Endothelial cell of umbilical vein (primary cell): Measurements from ENCODE around the gene SPTLC3. TPM values are rescaled to one million over a fixed set of nuclear protein-coding genes. Genes with fewer than 3 reads are reported as not detected.

Experiments used
- BruUV-seq: library from RNA; stranded (reverse); fragments of 400-500 nt; replicated peaks from 2 replicates; lab custom pipeline; 2021; lab: Mats Ljungman, UMichigan
- CTCF ChIA-PET: fragments of 300-600, 350-600 bp; sonication (Branson Sonifier 250); formaldehyde crosslinking; loops from one replicate; lab custom pipeline; 2021; ENCODE audit warnings: antibody characterized with exemption, inconsistent platforms; lab: Charles Lee
- POLR2A ChIA-PET: fragments of 300-600, 350-600 bp; sonication (Branson Sonifier 250); formaldehyde crosslinking; loops from one replicate; lab custom pipeline; 2021; ENCODE audit warnings: antibody characterized with exemption, inconsistent platforms; lab: Charles Lee
- DNase-seq: peaks from one replicate; pipeline ENCODE4 v3.0.0-alpha.2; 2011; ENCODE audit warnings: low read depth, low spot score
- FAIRE-seq: peaks from 2 replicates; lab custom pipeline; 2011; peaks lifted over from hg19 to GRCh38; lab: Jason Lieb, UNC
- H2AFZ ChIP-seq: 2 replicates; pipeline ENCODE4 v1.6.0; 2012; ENCODE audit warnings: low read depth, low read length, control low read depth, inconsistent platforms
- H3K27ac ChIP-seq: 2 replicates; pipeline ENCODE4 v1.5.1; 2011; ENCODE audit warnings: low read depth, mild to moderate bottlenecking, control low read depth, low read length, moderate library complexity; ENCODE audit not compliant: insufficient read depth
- H3K27me3 ChIP-seq, 2 experiments: 2 replicates each; pipeline versions ENCODE4 v1.6.0 to v1.6.1; 2011; ENCODE audit warnings: low read length in 2 of 2, mixed read lengths in 1 of 2; ENCODE audit not compliant: control insufficient read depth in 2 of 2, insufficient read depth in 2 of 2
- H3K36me3 ChIP-seq, 2 experiments: 2 replicates in 1 of 2; 3 replicates in 1 of 2; pipeline ENCODE4 v1.5.1; 2011; ENCODE audit warnings: low read length in 2 of 2, mild to moderate bottlenecking in 1 of 2, moderate library complexity in 1 of 2; ENCODE audit not compliant: control insufficient read depth in 2 of 2, insufficient read depth in 2 of 2; ENCODE audit errors: extremely low read depth in 1 of 2
- H3K4me1 ChIP-seq: 3 replicates; pipeline ENCODE4 v1.5.1; 2011; ENCODE audit warnings: mild to moderate bottlenecking, low read length; ENCODE audit not compliant: control insufficient read depth, insufficient read depth; ENCODE audit errors: extremely low read depth
- H3K4me2 ChIP-seq: 2 replicates; pipeline ENCODE4 v1.6.1; 2011; ENCODE audit warnings: low read length, control low read depth, mixed read lengths; ENCODE audit not compliant: insufficient read depth
- H3K4me3 ChIP-seq, 3 experiments: fragments of 200-600 bp in 1 of 3; sonication (generic), shearing (Covaris generic) in 1 of 3; replicated peaks in 1 of 3; 2 replicates each; pipeline ENCODE4 v1.5.1; 2011 to 2016; ENCODE audit warnings: control low read depth in 3 of 3, low read length in 3 of 3, mild to moderate bottlenecking in 2 of 3, inconsistent platforms in 1 of 3, low read depth in 1 of 3, moderate library complexity in 1 of 3; ENCODE audit not compliant: insufficient read depth in 1 of 3
- H3K79me2 ChIP-seq: 2 replicates; pipeline ENCODE4 v1.6.0; 2012; ENCODE audit warnings: low read length, inconsistent platforms; ENCODE audit not compliant: control insufficient read depth, insufficient read depth
- H3K9ac ChIP-seq: replicated peaks from 2 replicates; pipeline ENCODE3; 2011; ENCODE audit warnings: low read length, control low read depth; ENCODE audit not compliant: insufficient read depth; ENCODE audit errors: extremely low read depth
- H3K9me1 ChIP-seq: replicated peaks from 3 replicates; pipeline ENCODE4 v1.6.0; 2011; ENCODE audit warnings: mild to moderate bottlenecking, low read length; ENCODE audit not compliant: control insufficient read depth, insufficient read depth; ENCODE audit errors: extremely low read depth
- H3K9me3 ChIP-seq: replicated peaks from 2 replicates; pipeline ENCODE4 v1.5.1; 2012; ENCODE audit warnings: low read length, inconsistent platforms; ENCODE audit not compliant: control insufficient read depth, insufficient read depth
- H4K20me1 ChIP-seq: replicated peaks from 2 replicates; pipeline ENCODE3; 2011; ENCODE audit warnings: mild to moderate bottlenecking, low read length; ENCODE audit not compliant: control insufficient read depth, insufficient read depth; ENCODE audit errors: extremely low read depth
- CTCF ChIP-seq, 2 donors: IDR thresholded peaks; 1 replicate in 1 of 2; 2 replicates in 1 of 2; pipeline ENCODE4 v1.5.1; 2011; ENCODE audit warnings: low read length in 2 of 2, mild to moderate bottlenecking in 2 of 2, moderate library complexity in 2 of 2, control low read depth in 1 of 2, inconsistent platforms in 1 of 2, low read depth in 1 of 2; ENCODE audit not compliant: insufficient read depth in 1 of 2; ENCODE audit errors: extremely low read depth in 1 of 2
- GATA2 ChIP-seq: IDR thresholded peaks from 2 replicates; pipeline ENCODE4 v1.7.0; 2011; ENCODE audit warnings: low read depth, mild to moderate bottlenecking, moderate library complexity, mixed read lengths, low read length; ENCODE audit not compliant: insufficient read length, insufficient read depth
- MAX ChIP-seq: IDR thresholded peaks from 2 replicates; pipeline ENCODE4 v1.6.1; 2011; ENCODE audit not compliant: insufficient read depth, insufficient read length
- POLR2AphosphoS5 ChIP-seq: IDR thresholded peaks from 2 replicates; pipeline ENCODE4 v1.6.1; 2012; ENCODE audit warnings: low read depth, mild to moderate bottlenecking, control low read depth, low read length, moderate library complexity; ENCODE audit not compliant: insufficient read depth
- dilution Hi-C: fragments of 300-500 bp; cut with MboI; formaldehyde crosslinking; loops from one replicate; pipeline ENCODE4 v1.15.0; 2019; ENCODE audit warnings: low sequenced_read_pairs; ENCODE audit not compliant: extremely low pct_ligation_motif_present
- intact Hi-C: fragments of 100-400 bp; cut with micrococcal nuclease; formaldehyde crosslinking; loops from one replicate; pipeline ENCODE4 v1.10.0; 2022
- polyA plus RNA-seq, 4 experiments: library from polyadenylated mRNA; depleted of rRNA in 3 of 4; stranded (reverse) in 3 of 4; unstranded in 1 of 4; fragments of >200 nt; gene quantifications; 2 replicates each; pipeline versions ENCODE4 v1.2.1 to v1.2.3, GENCODE V29; 2011 to 2012; ENCODE audit warnings: missing spikeins in 1 of 4
- total RNA-seq: library from RNA; stranded (reverse); gene quantifications from 2 replicates; pipeline ENCODE4 v1.2.3, GENCODE V29; 2021

Gene SPTLC3
- total and polyA plus RNA-seq, 2 donors (not counting 3 experiments of a cell fraction or from before 2014, with no cell fraction given), result 0.29 to 0.35 TPM

GRCh38 chr20:13120471-13120870 is 111.7 kb downstream of the SPTLC3 start:
- DNase-seq (no peak), FAIRE-seq (peak; percentile 4)
- ChIA-PET CTCF (interaction anchor here (0.6 to 3.6 kb wide), 8 partner anchors 9 to 933 kb away, joined by 3 to 39 read pairs (median 6); no protein-coding TSS in a partner anchor), POLR2A (no interaction called here)
- no peak overlapping the region for H3K9ac ChIP-seq
- TF ChIP-seq CTCF (IDR thresholded peaks at IDR 0.05; ENCODE audit: extremely low read depth in 1 of 2, insufficient read depth in 1 of 2, low read depth in 1 of 2, low read length in 2 of 2) (no peak), MAX (no peak), POLR2AphosphoS5 (no peak), GATA2 (no peak)
- H4K20me1 ChIP-seq, result no peaks in the 10 kb centered on the region
- H3K4me3 ChIP-seq, result no peak overlapping the region
- no peak overlapping the region for H3K4me2 ChIP-seq
- dilution Hi-C loops (no loop called here), intact Hi-C loops (no loop called here)
- no peak overlapping the region for H2AFZ ChIP-seq
- no peaks in the 10 kb centered on the region for H3K79me2 ChIP-seq
- no peaks in the 10 kb centered on the region for H3K36me3 ChIP-seq
- no peaks in the 10 kb centered on the region for H3K27me3 ChIP-seq
- no peaks in the 10 kb centered on the region for H3K9me1 ChIP-seq
- no TSS peak for BruUV-seq
- no peaks in the 10 kb centered on the region for H3K9me3 ChIP-seq
- H3K27ac ChIP-seq, result no peak overlapping the region
- H3K4me1 ChIP-seq, result no peaks in the 10 kb centered on the region
